Fibroblast of the aortic adventitia (primary cell): ENCODE results near the gene STK11. TPM values are rescaled to one million over a fixed set of nuclear protein-coding genes. Genes with fewer than 3 reads are reported as not detected.
A peak's percentile ranks its signal among the peaks of the same experiment; 100 is the strongest.
"Not testable (repeated sequence)": the region's sequence is repeated elsewhere in the genome, so short reads cannot be mapped to it uniquely, and the experiment has no call there.

Experiments
- DNase-seq: peaks from one replicate; pipeline ENCODE4 v3.0.0-alpha.2; 2010; ENCODE audit warnings: low read depth
- H3K4me3 ChIP-seq: 2 replicates; pipeline ENCODE4 v1.5.1; 2011; ENCODE audit warnings: low read depth, mild to moderate bottlenecking, control low read depth, low read length, moderate library complexity
- total RNA-seq: library from RNA; depleted of rRNA; stranded (reverse); fragments of >200 nt; gene quantifications from 2 replicates; pipeline ENCODE4 v1.2.3, GENCODE V29; 2012; ENCODE audit warnings: low replicate concordance
- TF ChIP-seq, protein P1 (sequence below): IDR thresholded peaks from 2 replicates; pipeline ENCODE4 v1.5.1; 2011; ENCODE audit warnings: mild to moderate bottlenecking, low read length, control low read depth, inconsistent platforms; ENCODE audit not compliant: insufficient read depth

STK11 gene
- total RNA-seq, 1 donor, result 54.1 TPM

DNA sequence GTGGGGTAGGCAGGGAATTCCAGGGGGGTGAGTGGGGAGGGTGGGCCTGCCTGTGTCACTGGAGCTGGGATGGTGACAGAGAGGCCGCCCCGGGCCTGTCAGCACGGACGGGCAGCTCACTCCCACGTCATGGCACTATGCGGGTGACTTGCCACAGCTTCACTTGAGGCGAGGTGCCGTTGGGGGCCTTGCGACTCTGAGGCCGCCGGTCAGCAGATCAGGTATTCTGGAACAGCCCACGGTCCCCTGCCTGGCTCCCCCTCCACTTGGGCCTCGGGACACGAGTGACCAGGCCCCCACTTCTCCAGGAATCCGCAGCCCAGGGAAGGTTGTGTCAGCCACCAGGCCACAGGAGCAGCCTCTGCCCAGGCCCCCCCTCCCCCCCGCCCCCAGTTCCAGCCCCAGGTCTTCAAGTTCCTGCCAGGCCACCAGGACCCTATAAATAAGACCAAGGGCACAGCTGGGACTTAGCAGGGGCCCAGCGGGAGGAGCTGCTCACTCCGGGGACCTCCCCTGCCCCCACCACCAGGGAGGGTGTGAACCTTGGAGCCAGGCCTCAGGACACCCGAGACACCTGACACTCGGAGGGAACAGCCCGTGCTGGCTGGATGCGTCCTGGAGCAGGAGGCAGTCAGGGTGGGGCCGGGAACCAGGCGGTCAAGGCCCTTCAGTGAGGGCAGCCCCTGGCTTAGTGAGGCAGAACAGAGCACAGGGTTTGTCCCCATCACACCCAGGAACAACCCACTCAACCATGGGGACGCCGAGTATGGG is 40.1 kb downstream of the STK11 start:
- no peak overlapping the region for H3K4me3 ChIP-seq
- TF ChIP-seq, protein P1, sequence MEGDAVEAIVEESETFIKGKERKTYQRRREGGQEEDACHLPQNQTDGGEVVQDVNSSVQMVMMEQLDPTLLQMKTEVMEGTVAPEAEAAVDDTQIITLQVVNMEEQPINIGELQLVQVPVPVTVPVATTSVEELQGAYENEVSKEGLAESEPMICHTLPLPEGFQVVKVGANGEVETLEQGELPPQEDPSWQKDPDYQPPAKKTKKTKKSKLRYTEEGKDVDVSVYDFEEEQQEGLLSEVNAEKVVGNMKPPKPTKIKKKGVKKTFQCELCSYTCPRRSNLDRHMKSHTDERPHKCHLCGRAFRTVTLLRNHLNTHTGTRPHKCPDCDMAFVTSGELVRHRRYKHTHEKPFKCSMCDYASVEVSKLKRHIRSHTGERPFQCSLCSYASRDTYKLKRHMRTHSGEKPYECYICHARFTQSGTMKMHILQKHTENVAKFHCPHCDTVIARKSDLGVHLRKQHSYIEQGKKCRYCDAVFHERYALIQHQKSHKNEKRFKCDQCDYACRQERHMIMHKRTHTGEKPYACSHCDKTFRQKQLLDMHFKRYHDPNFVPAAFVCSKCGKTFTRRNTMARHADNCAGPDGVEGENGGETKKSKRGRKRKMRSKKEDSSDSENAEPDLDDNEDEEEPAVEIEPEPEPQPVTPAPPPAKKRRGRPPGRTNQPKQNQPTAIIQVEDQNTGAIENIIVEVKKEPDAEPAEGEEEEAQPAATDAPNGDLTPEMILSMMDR, result no peak
- no peak for DNase-seq

DNA sequence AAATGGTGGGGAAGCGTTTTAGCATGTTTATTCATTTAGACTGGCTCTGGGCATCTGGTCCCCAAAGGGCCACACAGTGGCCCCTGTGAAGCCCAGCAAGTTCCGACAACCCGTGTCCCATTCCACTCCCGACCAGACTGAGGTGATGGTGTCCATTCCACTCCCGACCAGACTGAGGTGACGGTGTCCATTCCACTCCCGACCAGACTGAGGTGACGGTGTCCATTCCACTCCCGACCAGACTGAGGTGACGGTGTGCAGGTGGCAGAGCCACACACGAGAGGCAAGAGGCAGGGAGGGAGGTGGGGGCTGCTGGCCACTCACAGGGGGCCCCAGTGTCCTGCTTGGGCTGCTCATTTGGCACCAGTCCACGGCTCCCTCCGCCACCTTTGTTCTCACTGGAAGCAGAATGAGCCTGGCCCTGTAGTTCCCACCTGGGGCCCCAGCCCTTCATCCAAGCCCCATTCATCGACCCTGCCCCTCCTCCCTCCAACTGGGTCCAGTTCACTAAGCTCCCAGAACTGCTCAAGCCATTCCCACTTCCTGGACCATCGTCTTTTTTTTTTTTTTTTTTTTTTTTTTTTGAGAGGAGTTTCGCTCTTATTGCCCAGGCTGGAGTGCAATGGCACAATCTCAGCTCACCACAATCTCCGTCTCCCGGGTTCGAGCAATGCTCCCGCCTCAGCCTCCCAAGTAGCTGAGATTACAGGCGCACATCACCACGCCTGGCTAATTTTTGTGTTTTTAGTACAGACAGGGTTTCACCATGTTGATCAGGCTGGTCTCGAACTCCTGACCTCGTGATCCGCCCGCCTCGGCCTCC is 40.9 kb downstream of the STK11 start:
- not testable (repeated sequence) for DNase-seq, H3K4me3 ChIP-seq

DNA sequence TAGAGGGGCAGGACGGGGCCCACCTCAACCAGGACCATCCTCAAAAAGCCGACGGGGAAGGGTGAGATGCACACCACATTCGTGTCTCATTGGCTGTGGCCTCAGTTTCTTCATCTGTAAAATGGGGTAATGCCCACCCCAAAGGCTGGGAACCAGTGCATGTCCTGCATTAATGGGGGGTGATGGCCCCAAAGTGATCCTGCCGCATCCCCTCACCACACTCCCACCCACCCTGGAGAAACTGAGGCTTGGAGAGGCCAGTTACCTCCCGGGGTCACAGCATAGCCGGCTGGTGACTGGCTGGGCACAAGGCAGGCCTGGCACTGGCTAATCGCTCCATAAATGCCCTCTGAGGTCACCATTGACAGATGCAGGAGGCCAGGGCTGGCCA is 42.2 kb downstream of the STK11 start:
- DNase-seq, result no peak
- H3K4me3 ChIP-seq, result peak overlapping the region; percentile 60

DNA sequence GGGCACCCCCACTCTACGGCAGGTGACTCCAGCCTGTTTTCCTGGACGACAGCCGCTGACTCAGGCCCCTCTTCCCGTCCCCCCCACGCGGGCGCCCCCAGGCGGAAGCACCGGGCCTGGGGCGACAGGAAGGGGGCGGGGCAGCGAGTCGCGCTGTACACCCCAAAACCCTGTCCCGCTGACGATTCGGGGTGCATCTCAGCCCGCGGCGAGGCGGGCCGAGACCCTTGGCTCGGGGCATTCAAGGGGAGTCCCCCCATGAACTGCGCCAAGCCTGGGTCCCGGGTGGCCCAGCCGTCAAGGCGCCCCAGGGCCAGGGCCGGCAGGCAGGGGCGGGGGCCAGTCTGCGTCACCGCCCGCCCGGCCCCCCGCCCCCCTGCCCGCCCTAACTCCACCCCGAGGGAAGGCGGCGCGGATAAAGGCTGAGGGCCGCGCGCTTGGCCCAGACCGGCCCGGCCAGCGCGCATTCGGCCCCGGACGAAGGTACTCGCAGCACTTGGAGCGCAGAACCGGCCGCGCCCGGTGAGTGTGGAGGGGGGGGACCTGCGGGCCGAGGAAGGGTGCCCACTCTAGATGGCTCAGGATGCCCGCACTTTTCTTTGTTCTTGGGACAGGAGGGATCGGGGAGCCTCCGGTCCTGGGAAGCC is 42.7 kb downstream of the STK11 start, which contains the start of gene MIDN:
TSS of gene MIDN (plus strand) at position 445 of the 647 bp plus-strand sequence. CDS start 1,714 bp downstream, outside the sequence.
- peak within 1 kb of the TSS; percentile 78 for H3K4me3 ChIP-seq
- TF ChIP-seq, protein P1, result peak; percentile 28
- DNase-seq, result peak; percentile 88

More for the DNA sequence above, 42.2 kb downstream of the STK11 start:
- TF ChIP-seq, protein P1, result no peak

DNA sequence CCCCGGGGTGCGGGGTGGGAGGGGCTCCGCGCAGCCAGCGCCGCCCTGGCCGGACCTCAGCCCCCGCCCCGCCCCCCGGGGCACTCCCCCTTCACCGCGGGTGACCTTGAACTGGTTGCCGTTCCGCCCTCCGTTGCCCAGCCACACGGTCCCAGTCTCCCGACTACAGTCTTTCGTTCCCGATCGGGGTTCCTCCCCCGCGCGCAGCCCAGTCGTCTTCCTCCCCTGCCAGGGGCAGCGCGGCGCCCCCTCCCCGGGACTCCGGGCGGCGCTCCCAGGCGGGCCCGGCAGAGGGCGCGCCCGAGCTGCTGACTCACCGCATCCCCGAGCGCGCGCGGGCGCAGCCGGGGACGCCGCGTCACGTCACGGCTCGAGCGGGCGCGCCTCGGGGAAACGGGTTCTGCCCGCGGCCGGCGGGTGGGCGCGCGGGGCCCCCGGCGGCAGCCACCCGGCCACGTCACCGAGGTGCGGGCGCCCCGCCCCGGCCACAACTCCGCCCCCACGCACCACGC is 43.3 kb downstream of the STK11 start:
- peak overlapping the region; percentile 78 for H3K4me3 ChIP-seq
- TF ChIP-seq, protein P1, result peak; percentile 54
- no peak for DNase-seq

DNA sequence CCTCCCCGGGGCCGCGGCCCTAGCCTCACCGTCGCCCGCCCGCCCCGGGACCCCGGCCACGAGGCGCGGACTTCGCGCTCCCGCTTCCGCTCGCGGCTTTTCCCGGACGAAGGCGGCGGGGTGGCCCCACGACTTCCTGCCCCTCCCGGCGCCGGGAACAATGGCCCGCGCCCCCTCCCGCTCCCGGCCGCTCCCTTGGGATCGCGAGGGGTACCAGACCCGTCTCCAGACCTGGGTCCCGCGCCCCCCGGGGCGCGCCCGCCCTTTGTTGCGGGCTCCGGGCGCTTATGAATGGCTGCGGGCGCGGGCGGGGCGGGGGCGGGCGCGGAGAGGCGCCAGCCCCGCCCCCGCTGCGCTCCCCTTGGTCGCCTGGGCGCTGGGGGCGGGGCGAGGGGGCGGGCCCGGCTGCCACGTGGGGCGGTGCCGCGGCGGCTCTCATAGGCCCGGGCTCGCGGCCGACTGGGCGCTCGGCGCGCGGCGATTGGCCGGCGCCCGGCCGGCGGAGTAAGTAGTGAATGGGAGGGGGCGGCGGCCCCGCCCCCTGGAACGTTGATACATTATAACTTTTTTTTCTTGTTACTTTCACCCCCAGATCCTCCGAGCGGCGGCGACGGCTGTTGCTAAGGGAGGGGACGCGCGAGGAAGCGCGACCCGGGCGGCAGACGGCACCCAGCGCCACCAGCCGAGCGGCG is 43.9 kb downstream of the STK11 start:
- peak overlapping the region; percentile 86 for H3K4me3 ChIP-seq
- DNase-seq, result peak; percentile 96
- TF ChIP-seq, protein P1, result no peak
